BJ (cell line): ENCODE measurements around the gene PEMT. TPM values are rescaled to one million over a fixed set of nuclear protein-coding genes. Genes with fewer than 3 reads are reported as not detected.
A peak's percentile ranks its signal among the peaks of the same experiment; 100 is the strongest.

Source experiments
- CTCF ChIA-PET: fragments of 350-600 bp; formaldehyde crosslinking; extraction: SDS; loops from one replicate; lab custom pipeline; 2021; ENCODE audit warnings: antibody characterized with exemption, inconsistent platforms; lab: Yijun Ruan, JAX
- POLR2A ChIA-PET: fragments of 300-600 bp; sonication (Branson Sonifier 250); formaldehyde crosslinking; extraction: SDS; loops from one replicate; lab custom pipeline; 2021; ENCODE audit warnings: antibody characterized with exemption; lab: Charles Lee
- DNase-seq: peaks from one replicate; pipeline ENCODE4 v3.0.0-alpha.2; 2011; ENCODE audit warnings: low read depth
- H3K27me3 ChIP-seq: 2 replicates; pipeline ENCODE4 v1.6.0; 2011; ENCODE audit warnings: low read length; ENCODE audit not compliant: control insufficient read depth, insufficient read depth
- H3K36me3 ChIP-seq: 2 replicates; pipeline ENCODE4 v1.5.1; 2011; ENCODE audit warnings: low read length; ENCODE audit not compliant: control insufficient read depth, insufficient read depth
- H3K4me3 ChIP-seq: 2 replicates; pipeline ENCODE4 v1.5.1; 2011; ENCODE audit warnings: low read depth, mild to moderate bottlenecking, control low read depth, low read length
- CTCF ChIP-seq: IDR thresholded peaks from 2 replicates; pipeline ENCODE4 v1.5.1; 2011; ENCODE audit warnings: low read depth, mild to moderate bottlenecking, control low read depth, inconsistent platforms, low read length, moderate library complexity; ENCODE audit not compliant: insufficient read depth
- polyA plus RNA-seq: library from polyadenylated mRNA; depleted of rRNA; stranded (reverse); fragments of >200 nt; gene quantifications from 2 replicates; pipeline ENCODE4 v1.2.3, GENCODE V29; 2011

Gene PEMT
- polyA plus RNA-seq, 1 experiment = 50.7 TPM

GRCh38 chr17:17612085-17613022, 20.8 kb upstream of the PEMT start:
- no peak for TF ChIP-seq CTCF
- no peaks in the 10 kb centered on the region for H3K36me3 ChIP-seq
- CTCF ChIA-PET = interaction anchor here (0.6 to 5.7 kb wide), 9 partner anchors 10 to 275 kb away, joined by 3 to 43 read pairs (median 4); partner anchors contain the start of genes PEMT and RASD1
- DNase-seq = no peak
- H3K27me3 ChIP-seq = no peaks in the 10 kb centered on the region
- H3K4me3 ChIP-seq = no peak overlapping the region
- POLR2A ChIA-PET = interaction anchor here (0.7 kb wide), 1 partner anchor 17 kb away, joined by 13 read pairs; no protein-coding TSS in a partner anchor

- Histone ChIP-seq H3K27me3 (no peaks in the 10 kb centered on the region), H3K4me3 (no peak overlapping the region), H3K36me3 (no peaks in the 10 kb centered on the region)
- no peak for TF ChIP-seq CTCF
- no peak for DNase-seq
- POLR2A ChIA-PET = no interaction called here
- CTCF ChIA-PET = interaction anchor here (1.4 to 3.5 kb wide), 2 partner anchors 13 to 112 kb away, joined by 6 to 16 read pairs; partner anchors contain the start of gene RASD1
Measured at GRCh38 chr17:17609121-17609520, 17.6 kb upstream of the PEMT start.

GRCh38 chr17:17606416-17607000, 15.0 kb upstream of the PEMT start:
- H3K27me3 ChIP-seq = no peaks in the 10 kb centered on the region
- no peaks in the 10 kb centered on the region for H3K36me3 ChIP-seq
- POLR2A ChIA-PET = no interaction called here
- H3K4me3 ChIP-seq = no peak overlapping the region
- no peak for DNase-seq
- no peak for TF ChIP-seq CTCF
- CTCF ChIA-PET = interaction anchor here (0.6 to 1.1 kb wide), 3 partner anchors 11 to 1245 kb away, joined by 3 to 5 read pairs (median 4); no protein-coding TSS in a partner anchor

- Histone ChIP-seq H3K4me3 (no peak overlapping the region), H3K27me3 (no peaks in the 10 kb centered on the region), H3K36me3 (no peaks in the 10 kb centered on the region)
- peak; percentile 91 for DNase-seq
- ChIA-PET CTCF (interaction anchor here (1.1 kb wide), 1 partner anchor 11 kb away, joined by 5 read pairs; no protein-coding TSS in a partner anchor), POLR2A (interaction anchor here (0.7 kb wide), 1 partner anchor 282 kb away, joined by 5 read pairs; no protein-coding TSS in a partner anchor)
- no peak for TF ChIP-seq CTCF
Measured at GRCh38 chr17:17605729-17606088, 14.2 kb upstream of the PEMT start.
